GM03348 (cell line): ENCODE results near the gene KCNQ1.
A peak's percentile ranks its signal among the peaks of the same experiment; 100 is the strongest.

Experiments used
- DNase-seq: peaks from one replicate; pipeline ENCODE4 v3.0.0; 2012; ENCODE audit warnings: low spot score

KCNQ1 gene

DNA sequence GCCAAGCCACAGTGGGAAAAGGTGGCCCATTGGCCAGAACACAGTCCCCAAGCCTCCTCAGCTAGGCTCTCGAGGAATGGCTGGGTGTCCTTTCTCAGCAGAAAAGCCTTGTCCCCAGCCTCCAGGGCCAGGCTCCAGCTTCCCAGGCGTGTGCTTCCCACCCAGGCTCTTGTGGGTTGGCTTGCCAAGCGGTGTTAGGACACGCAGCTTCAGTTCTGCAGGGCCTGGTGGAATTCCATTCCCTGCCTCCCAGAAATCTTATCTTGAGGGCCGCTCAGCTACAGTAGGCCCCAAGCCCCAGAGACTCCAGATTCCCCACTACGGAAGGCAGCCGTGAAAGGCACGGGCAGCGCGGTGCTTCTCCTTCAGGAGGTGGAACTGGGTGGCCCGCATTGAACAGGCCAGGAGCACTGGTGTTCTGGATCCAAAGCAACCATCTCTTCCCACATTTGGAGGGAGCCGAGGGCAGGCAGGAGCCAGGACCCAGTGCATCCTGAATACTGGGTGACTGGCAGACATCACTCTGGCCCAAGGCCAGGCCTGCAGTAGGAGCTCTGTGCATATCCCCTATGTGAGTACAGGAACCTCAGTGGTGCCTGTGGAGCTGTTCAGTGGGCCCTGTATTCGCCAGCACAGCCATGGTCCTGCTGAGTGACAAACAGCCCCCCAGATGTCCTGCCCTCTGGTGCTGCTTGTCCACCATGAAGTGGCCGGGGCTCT, 271.7 kb downstream of the KCNQ1 start:
- DNase-seq: no peak

DNA sequence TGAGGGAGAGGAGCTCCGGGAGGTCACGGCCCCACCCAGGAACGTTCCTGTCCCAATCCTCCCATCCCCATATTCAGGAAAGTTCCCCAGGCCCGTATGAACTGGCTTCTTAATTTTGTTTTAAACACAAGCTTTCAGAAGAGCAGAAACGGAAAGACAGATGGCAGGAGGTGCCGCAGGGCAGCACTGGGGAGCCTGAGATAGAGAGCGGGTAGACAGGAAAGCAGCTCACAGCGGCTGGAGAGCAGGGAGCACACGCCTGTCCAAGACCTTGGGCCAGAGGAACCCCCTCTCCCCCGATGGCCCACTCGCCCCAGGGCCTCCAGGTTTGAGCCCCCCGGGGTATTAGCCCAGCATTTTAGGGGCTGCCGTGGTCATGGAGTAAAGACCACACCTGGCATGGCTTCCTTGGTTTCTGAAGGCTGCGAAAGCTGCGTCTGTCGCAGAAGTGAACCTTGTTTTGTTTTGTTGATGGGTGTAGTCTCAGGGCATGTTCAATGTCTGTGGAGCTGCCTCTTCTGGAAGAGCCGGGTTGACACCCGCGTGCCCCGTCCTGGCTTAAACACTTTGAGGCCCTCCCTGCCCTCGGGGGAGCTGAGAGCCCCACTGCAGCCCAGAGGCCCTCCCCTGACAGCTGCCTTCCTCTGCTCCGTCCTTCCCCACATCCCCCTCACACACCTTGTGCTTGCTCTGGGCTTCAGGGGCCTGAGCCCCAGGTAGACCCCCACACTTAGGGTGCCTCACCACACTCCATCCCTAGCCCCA, 272.9 kb downstream of the KCNQ1 start:
- no peak for DNase-seq

DNA sequence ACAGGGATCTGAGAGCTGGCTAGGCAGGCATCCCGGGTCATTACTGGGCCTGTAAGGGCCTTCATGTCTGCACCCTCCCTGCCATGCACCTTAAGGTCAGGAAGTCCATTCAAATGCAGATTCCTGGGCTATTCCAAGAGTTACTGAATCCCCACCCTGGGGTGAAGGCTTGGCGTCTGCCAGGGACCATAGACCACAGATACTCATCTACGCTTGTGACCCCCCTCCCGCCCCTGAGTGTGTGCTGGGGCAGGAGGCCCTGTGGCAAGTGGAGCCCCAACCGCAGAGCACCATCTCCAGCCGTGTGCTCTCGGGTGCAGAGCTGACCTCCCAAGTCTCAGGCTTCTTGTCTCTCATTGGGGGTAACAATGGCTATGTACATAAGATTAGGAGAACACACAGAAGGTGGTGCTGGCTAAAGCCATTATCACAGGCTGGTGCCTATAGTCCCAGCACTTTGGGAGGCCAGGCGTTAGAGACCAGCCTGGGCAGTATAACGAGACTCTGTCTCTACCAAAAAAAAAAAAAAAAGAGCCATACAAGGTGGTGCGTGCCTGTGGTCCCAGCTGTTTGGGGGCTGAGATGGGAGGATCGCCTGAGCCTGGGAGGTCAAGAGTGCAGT, 274.1 kb downstream of the KCNQ1 start:
- DNase-seq: no peak

DNA sequence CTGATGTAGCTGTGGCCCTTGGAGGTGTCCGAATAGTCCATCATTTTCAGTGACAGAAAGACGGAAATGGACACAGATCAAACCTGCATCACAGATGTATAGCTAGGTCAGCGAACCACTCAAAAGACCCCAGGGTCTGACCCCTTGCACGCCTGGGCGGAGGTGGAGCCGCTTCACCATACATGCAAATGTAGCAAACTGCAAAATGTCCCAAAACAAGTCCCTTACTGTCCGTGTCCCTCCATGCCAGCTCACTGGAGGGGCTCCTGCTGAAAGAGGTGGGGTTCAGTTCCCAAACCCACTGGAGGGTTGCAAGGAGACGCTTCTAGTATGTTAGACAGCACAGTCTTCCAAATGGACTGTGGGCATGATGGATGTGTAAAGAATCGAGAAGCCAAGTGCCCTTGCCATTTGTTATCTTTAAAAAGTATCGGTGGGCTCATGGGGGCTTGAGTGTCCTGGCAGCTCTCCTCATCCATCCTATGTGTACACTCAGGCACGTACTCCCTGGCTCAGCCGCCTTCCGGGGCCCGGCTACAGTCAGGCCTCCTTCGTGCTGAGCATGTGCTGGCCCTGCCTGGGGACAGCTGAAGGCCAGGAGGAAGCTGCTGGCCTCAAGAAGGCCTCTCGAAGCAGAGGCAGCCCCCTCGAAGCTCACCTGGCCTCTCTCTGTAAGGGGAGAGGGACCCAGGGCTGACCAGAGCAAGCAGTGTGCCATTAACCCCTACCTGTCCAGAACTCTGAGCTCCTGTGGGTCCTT, 275.2 kb downstream of the KCNQ1 start:
- no peak for DNase-seq

DNA sequence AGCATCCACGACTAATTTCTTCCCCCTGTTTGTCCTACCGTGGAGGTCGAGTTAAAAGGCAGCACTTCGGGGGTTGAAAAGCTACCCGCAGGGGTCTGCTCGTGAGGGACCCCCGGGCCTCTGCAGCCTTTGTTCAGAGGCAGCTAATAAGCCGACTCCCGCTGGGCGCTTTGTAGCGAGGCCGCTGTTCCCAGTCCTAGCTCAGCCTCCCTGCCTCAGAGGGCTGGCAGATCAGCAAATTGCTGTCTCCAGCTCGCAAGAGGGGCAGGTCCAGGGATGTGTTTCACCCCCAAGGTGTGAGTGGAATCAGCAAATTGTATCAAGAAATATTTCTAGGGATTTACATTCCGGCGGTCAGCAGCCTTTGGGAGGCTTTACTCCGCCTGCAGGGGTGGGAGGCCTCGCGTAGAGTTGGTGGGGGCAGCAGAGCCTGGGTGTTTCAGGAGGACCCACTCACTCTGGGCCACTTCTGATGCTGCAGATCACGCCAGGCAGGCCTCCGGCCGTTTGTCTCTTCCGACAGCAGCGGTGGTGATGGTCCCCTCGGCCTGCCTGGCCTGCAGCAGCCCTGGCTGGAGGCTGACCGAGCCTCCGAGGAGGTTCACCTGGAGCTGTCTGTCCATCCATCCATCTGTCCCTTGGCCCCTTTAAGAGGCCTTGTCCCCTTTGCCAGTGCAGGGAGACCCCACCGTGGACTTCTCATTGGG, 276.6 kb downstream of the KCNQ1 start:
- no peak for DNase-seq

DNA sequence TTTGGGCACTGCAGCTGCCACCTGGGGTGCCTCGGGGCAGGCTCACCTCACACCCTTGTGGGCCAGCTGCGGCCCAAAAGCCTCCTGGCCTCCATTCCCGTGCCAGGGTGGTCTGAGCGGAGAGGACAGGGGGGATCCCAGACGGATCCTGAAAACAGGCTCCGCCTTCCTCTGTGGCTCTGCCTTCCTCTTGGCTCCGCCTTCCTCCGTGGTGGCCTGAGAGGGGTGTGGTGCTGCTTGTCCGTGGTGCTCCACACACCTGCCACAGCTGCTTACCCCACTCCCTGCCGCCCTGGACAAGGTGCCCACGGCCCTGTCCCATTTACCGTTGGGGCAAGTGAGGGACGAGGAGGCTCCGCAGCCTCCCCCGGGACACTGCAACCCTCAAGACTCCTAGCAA, 278.1 kb downstream of the KCNQ1 start:
- DNase-seq: no peak

DNA sequence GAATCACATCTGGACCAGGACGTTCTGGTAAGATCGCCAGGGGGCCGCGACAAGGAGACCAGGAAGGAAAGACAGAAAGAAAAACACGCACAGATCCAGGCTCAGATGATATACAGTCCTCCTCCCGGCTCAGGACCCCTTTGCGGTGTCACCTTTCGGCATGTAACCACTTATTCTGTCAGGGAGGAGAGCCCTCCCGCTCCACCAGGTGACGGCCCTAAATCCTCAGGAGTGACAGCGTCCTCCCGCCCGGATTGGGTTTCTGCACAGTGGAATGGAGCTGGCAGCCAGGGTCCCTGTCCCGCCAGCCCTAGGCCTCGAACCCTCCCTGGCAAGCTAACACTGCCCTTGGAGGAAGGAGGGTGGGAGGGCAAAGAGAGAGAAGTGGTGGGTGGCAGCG, 279.3 kb downstream of the KCNQ1 start:
- no peak for DNase-seq

DNA sequence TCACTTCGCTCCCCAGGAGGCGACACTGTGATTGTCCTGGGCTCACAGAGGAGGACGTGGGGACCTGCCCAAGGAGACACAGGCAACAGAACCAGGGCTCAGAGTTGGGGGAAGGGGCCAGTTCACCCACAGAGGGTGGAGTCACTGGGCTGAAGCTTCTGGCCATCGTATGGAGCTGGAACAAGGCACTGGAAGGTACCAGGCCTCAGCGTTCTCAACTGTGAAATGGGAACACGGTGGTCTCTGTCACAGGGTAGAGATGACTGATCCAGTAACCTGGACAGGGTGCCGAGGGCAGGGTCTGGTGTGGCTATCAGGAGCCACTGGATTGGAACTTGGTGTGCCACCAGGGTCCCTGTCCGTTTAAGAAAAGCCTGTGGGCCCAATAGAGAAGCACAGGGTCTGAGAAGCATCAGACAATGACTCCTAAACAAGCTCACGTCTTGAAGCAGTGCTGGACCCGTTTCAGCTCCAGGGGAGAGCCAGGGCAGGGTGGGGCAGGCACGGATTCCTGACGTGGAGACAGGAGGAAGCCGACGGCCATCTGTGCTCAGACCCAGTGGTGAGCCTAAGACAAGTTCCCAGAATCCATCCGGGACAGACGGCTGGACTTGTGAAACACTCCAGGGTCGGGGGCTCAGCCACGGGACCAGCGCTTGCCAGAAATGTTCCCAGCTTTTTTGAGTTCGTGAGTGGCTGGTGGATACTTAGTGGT, 280.0 kb downstream of the KCNQ1 start:
- no peak for DNase-seq

DNA sequence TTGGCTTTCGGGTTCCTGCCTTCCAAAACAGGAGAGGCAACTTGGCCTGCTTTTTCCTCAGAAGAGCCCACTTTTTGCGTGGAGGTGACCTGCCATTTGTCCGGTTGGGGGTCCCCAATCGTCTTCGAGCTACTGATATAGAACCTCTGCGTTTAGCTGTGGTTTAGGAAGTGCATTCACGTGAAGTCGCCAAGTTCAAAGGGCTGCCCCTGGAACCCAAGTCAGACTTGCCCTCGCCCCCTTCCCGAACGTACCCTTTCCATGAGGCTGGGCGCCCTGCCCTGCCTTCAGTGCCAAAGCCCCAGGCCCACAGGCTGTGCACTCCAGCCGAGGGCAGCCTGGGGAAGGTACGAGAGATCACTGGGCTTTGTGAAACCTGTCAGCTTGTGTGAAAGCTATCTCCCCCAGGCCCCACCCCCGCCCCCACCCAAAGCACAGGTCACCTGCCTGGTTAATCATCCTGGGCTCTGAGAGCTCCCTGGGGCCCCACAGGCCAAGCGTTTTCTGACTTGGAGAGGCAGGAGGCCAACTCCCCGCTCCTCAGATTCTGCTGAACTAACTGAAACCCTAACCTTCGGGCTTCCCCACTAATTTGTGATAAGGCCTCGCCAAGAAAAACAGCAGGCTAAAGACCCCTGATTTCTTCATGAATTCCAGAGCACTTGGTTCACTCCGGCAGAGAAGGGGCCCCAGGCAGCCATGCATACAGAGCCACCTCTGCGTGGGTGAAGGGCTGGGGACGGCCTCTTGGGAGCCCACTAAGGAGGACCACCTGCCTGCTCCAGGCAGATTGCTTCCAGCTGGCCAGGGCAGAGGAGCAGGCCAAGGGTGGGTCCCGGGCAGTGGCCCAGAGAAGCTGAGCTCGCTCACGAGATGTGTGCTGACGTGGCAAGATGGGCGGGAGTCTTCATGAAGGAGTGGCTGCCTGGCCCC, 280.8 kb downstream of the KCNQ1 start:
- peak; percentile 57 for DNase-seq

DNA sequence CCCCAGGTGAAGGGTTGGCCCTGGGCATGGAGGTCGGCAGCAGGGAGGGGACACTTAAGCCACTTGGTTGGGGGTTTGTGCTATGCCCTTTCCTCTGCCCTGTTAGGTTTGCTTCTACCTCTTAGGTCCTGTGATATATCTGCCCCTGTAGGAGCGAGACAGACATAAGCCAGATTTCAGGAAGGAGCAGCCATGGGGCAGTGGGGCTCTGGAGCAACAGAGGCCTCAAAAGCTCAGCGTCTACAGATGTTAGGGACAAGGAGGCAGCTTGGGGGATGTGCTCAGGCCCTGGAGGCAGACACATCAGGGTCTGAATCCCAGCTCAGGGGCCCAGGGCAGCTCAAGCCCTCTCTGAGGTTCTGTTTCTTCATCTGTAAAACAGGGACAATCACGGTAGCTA, 282.2 kb downstream of the KCNQ1 start:
- DNase-seq: no peak

DNA sequence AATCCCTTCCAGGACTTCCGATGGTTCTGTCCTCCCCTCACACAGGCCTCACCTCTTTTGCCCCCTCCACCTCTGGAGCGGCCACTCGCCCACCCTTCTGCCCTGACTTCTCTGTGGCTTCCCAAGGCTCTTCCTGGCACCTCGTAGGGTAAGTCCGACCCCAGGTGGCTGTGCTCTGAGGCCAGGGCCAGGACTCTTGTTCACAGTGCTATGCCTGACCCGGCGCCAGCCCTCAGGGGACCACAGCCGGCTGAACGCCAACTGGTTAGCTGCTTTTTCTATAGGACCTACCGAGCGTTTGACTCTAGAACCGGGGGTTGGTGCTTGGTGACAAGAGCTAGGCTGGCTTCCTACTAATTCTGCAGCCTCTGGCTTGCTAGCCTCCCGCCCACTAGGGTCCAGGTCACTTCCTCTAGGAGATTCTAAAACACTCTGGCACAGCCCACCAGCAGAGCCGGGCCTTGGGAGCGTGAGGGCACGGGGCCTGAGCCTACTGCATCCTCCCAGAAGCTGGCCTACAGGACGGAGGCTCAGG, 283.4 kb downstream of the KCNQ1 start:
- no peak for DNase-seq

DNA sequence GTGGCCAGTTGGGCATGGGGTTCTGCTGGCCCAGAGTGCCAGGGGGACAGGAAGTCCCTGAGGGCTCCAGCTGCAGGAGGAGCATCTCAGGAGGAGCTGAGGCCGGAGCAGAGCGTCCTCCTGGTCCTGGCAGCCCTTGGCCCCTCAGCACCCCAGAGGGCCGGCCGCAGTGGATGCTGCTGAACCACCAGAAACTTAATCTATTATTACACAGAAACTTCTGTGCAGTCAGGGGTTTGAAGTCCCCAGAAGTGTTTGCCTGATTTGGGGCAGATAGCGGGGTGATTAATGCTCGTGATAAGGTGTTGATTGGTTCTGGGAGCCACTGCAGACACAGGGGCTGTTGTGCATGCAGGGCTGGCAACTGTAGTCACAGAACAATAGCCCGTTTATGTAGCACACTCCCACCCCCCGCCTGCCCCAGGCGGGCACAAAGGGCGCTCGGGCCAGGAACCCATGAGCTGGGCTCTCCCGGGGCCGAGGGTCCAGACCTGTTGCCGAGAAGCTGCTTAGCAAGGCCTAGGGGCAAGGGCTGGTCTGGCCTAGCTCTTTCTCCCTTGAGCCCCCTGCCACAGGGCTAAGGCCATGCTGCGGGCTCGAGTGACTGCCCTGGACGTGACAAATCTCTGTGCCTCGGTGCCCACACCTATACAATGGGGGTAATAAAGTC, 284.0 kb downstream of the KCNQ1 start:
- no peak for DNase-seq

DNA sequence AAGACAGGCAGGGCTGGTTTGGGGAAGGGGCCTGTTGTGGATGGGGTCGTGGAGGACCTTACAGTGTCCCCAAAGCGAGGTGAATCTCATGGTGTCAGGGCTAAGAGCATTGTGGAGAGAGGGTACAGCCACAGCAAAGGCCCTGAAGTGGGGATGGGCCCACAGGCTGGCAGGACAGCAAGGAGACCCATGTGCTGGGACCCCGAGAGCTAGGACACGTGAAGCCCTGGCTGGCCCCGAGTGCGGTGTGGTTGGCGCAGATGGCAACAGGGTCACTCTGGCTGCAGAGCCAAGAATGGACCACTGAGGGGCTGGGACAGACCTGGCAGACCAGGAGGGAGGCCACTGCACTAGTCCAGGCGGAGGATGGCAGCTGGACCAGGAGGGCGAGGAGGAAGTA, 285.0 kb downstream of the KCNQ1 start:
- no peak for DNase-seq

DNA sequence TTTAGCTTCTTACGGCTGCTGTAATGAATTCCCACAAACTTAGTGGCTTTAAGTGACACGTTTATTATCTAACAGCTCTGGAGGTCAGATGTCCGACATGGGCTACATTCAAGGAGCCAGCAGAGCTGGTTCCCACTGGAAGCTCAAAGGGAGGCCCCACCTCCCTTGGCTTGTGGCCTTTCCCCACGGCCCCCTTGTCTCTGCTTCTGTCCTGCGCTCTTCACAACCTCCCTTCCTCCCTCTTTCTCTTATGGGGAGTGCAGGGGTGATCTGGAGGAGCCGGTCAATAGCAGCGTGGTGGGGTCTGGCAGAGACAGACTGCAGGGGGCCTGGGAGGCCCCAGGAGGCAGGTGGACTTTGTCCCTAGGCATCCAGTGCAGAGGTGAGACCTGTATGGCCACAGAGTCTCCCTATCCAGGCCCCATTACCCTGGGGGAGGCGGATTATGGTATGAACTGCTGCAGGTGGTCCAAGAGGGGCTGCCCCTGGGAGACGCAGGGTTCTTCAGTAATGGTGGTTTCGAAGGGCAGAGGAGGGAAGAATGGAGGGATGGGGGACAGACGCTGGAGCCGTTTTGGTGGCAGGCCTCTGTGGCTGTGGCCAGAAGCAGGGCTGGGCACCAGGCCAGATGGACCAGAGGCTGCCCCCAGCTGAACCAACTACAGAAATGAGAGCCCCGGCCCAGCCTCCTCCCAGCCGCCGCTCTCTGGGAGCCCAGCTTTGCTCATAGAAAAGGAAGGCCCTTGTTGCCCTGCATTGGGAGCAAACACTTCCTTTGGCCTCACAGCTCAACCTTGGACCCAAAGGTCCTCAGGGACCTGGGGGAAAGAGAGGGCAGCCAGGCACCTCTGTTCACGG, 285.7 kb downstream of the KCNQ1 start:
- no peak for DNase-seq

DNA sequence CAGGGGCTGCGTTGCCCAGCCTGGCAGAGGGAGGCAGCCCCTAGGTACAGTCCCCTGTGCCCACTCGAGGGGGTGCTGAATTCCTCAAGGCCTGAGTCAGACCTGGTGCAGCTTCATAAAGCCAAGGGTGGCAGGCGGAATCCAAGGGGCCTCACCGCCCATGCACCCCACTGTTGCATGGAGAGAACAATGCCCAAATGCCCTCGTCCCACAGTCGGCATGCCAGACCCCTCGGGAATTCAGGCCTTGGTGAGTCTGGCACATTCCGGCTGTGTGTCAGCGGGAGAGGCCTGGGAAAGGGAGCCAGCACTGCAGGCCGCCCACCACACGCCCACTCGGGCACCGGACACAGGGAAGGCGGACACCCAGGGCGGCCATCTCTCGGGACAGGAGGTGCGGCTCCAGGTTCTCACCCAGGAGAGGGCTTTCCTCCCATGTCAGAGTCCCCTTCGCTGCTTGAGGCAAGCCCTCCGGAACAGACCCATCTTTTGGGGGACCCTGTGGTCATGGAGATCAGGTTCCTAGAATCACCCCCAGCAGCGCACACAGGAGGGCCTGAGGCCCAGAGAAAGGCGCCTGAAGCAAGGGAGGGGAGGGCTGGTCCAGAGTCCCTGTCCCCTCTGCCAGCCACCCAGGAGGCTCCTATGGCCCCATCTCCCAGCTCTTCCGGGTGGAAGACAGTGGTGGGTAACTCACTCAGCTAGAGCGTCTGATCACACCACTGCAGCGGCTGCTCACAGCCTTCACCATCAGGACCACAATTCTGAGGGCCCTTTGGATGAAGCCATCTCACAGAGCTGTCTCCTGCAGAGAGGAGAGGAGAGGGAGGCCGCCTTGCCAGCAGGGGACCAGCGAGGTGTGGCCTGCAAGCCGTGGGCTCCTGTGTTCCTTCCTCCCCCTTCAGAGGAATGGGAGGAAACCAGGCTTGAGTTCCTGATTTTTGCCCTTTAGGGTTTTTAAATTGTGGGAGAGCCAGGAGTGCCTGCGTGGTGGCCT, 286.6 kb downstream of the KCNQ1 start:
- DNase-seq: no peak

DNA sequence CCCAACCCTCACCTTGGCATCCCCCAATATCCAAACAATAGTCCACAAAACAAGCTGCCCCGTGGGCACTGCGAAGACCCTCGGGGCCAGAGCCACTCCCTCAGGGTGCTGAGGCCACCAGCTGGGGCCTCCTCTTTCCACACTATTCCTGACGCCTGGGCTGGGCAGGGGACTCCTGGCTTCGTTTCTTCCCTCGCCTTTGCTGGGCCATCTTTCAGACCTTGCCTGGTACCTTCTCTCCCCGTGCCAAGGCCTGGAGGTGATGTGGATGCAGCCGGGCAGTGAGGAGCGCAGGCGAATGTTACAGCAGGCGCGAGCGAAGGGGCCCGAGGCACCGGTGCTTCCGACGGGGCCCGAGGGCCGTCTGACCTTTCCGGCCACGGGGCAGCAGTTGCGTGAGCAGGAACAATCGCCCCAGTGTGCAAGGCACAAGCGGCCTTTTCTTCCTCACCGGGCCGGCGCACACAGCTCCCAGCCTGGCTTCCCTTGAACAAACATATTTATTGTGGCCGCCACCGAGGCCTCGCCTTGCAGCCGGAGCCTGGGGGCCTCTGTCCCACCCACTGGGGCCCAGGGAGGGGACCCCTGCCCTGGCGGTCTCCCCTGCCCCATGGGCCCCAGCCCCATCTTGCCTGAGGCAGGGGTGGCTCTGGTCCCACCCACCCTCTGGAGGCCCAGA, 287.6 kb downstream of the KCNQ1 start:
- no peak for DNase-seq
